Stimulated activated CD4-positive, alpha-beta T cell treated with anti-CD3 and anti-CD28 coated beads, Interleukin-15, amount 100 ng/mL, for 24 hours (primary cell): Measurements from ENCODE around the gene JMJD8.

Experiments used
- DNase-seq: peaks from one replicate; pipeline ENCODE4 v3.0.0-alpha.2; 2020

The JMJD8 gene

DNA sequence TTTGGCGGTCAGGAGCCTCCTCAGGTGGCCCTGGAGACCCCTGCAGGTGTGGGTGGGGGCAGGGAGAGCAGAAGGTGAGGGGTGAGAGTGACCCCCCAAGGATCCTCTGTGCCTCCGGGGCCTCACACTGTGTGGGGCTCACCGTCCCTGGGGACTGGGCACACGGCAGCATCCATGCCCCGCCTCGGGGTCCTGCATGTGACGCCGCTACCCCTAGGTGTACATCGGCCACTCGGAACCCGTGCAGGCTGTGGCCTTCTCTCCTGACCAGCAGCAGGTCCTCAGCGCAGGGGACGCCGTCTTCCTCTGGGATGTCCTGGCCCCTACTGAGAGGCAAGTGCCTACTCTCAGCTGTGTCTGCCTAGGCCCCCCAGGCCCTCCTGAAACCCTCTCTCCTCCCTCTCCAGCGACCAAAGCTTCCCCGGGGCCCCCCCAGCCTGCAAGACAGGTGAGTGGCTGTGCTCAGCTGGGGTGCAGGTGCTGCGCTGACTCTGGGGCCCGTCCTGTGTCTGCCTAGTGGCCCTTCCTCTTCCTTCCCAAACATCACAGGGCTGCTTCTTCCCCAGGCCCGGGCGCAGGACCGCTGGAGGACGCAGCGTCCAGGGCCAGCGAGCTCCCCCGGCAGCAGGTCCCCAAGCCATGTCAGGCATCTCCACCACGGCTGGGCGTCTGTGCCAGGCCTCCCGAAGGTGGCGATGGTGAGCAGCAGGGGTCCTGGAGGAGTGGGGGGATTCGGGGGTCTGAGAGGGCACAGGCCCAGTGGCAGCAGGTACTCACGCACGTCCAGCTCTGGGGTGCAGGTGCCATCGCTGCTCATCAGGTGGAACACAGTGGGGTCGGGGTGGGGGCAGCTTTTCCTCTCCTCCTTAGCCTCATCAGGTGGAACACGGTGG lies 25.2 kb downstream of the JMJD8 start:
- no peak for DNase-seq

GRCh38 chr16:657487-657886 lies 26.6 kb downstream of the JMJD8 start:
- DNase-seq = no peak

- DNase-seq = no peak
These were observed 30.1 kb downstream of the JMJD8 start for GRCh38 chr16:654034-654433.

GRCh38 chr16:652454-653305 lies 31.5 kb downstream of the JMJD8 start:
- no peak for DNase-seq

GRCh38 chr16:651844-652243 lies 32.3 kb downstream of the JMJD8 start:
- no peak for DNase-seq

DNA sequence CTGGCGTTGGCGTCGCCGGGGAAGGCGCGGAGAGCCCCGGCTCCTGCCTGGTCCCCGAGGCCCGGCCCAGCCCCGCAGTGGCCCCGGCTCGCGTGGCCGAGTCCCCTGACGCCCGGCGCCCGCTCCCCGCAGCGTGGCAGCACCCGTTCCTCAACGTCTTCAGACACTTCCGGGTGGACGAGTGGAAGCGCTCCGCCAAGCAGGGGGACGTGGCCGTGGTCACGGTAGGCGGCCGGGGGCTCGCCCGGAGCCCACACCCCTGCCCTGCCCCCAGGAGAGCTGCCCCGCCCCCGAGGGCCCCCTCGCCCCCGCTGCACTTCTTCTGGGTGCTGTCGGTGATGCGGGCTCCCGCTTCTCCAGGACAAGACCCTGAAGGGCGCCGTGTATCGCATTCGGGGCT lies 34.5 kb downstream of the JMJD8 start:
- DNase-seq = peak; percentile 53

DNA sequence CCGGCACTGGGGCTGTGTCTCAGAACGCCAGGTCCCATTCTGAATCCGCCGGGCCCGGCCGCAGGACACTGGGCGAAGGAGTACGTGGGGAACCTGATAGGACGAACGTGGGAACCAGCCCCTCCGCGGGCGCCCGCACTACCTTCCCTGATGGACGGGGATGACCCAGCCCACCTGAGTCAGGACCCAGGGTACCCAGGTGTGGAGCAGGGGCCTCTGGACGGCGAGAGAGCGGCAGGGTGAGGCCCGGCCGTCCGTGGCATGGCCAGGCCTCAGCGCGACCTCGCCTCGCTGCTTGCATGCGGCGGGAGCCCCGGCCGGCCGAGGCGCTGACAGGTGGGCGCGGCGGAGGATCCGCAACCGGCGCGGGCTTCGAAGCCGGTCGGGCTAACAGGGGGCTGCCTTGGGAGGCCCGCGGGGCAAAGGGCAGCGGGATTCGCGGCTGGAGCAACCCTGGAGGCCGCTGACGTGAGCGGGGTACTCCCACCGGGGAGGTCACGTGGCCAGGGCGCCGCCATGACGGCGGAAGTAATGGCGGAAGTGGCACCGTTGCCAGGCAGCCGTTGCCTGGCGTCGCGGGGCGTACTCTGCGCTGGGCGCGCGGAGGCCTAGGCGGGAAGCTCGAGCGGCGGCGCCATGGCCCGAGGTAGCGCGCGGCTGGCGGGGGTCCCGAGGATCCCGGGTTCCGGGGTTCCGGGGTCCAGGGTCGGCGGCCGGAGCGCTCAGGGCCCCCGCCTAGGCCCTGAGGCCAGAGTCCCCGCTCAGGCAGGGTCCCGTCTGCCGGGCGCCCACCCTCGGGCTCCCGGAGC lies 35.1 kb downstream of the JMJD8 start, which contains the start of gene WDR90:
WDR90 (plus strand) TSS at position 585 of the 809 bp plus-strand sequence; CDS start at position 637, 52 bp downstream.
- peak; percentile 97 for DNase-seq

- peak; percentile 76 for DNase-seq
These were observed 35.9 kb downstream of the JMJD8 start for GRCh38 chr16:648071-648780.

DNA sequence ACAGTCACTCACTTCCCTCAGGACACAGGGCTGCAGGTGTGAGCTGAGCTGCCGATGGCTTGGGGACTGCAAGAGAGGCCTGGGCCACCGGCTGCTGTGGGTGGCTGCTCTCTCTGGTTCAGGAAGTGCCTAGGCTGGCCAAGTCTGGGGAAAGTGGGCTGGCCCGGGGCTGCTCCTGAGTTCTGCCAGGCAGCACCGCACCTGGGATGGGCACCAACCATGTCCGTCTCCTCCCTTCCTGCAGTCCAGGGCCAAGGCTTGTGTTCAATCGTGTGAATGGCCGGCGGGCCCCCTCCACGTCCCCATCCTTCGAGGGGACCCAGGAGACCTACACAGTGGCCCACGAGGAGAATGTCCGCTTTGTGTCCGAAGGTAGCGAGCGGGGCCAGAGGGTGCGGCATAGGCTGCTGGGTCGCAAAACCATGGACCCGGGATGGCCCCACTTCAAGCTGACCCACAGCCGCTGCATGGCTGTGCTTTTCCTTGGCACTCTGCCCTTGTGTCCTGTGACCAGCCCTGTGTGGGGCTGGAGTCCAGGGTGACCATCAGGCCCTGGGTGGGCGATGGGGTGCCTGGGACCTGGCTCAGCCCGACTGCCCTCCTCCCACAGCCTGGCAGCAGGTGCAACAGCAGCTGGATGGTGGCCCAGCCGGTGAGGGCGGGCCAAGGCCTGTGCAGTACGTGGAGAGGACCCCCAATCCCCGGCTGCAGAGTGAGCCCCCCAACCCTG lies 36.8 kb downstream of the JMJD8 start:
- DNase-seq = no peak

GRCh38 chr16:646679-647172 lies 37.4 kb downstream of the JMJD8 start:
- no peak for DNase-seq

GRCh38 chr16:645852-646678 lies 38.1 kb downstream of the JMJD8 start:
- no peak for DNase-seq

GRCh38 chr16:644556-644955 lies 39.6 kb downstream of the JMJD8 start:
- no peak for DNase-seq

GRCh38 chr16:643050-643368 lies 41.1 kb downstream of the JMJD8 start:
- no peak for DNase-seq

- DNase-seq = peak; percentile 65
These were observed 41.7 kb downstream of the JMJD8 start for GRCh38 chr16:642189-643049.

DNA sequence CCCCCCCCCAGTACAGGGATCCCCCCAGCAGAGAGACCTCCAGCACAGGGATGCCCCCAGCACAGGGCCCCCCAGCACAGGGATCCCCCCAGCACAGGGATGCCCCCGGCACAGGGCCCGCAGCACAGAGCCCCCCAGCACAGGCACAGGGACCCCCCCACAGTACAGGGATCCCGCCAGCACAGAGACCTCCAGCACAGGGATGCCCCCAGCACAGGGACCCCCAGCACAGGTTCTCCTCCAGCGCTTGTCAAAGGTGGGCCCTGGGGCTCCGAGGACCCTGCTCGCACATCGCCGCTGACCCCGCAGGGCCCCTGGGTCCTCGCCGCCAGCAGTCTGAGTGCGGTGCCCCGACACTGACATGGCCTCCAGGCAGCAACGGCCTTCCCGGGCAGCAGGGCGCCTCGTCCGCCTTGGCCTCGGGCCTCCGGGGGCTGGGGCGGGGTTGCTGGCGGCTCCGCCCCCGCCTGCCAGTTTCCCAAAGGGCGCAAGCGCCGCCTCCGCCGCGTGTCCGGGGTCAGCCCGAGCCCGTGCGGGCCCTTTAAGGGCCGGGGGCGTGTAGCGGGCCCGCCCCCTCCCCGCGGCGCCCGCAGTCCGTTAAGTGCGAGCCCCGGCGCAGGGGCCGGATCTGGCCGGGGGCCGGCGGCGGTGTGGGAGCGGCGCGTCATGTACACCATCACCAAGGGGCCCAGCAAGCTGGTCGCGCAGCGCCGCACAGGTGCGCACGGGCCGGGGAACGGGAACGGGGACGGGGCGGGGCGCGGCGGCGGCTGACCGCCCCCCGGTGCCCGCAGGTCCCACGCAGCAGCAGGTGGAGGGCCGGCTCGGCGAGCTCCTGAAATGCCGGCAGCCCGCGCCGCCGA lies 42.6 kb downstream of the JMJD8 start, which contains the start of gene MCRIP2:
MCRIP2 (plus strand) TSS at position 503 of the 863 bp plus-strand sequence; CDS start at position 667, 164 bp downstream.
- peak; percentile 91 for DNase-seq

- DNase-seq = no peak
These were observed 43.5 kb downstream of the JMJD8 start for GRCh38 chr16:640614-641013.

DNA sequence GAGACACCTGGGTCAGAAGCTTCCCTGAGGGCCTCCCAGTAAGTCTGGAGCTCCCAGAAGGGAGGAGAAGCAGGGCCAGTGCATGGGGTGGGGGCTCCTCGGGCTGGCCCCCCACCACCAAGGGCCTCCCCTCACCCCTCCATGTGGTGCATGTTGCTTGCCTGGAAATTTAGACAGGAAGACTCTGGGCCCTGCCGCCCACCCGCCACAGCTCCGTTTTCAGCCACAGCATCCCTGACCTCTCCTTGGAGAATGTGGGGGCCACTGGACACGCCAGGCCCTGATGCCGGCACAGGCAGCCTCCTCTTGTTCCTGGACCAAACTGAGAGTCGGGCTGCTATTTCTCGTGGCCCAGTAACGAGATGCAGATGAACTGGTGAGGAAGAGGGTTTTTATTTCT lies 45.3 kb downstream of the JMJD8 start:
- DNase-seq = no peak

DNA sequence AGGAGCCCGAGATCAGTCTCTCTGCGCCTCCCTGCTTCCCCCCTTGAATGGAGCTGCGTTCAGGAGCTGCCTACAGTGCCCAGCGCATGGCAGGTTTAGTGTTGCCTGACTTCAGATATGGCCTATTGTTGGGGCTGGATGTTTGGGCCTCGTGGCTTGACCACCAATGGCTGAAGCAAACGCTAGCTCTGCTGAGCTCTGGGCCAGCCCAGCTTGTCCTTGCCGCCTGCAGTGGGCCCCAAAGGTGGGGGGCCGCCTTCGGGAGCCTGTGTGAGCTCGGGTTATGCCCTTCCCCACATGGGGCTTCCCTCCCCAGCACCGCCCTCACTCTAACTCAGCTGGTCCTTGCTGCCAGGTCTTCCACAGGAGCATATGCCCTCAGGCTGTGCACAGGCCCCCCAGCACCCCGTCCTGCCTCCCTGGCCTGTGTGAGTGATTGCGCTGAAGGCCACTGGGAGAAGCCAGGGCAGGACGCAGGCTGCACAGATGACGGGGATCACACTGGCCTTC lies 46.0 kb downstream of the JMJD8 start:
- DNase-seq = no peak
